Kidney tubule cell (primary cell): Measurements from ENCODE around the gene SNCAIP.
"Not testable (repeated sequence)": the region's sequence is repeated elsewhere in the genome, so short reads cannot be mapped to it uniquely, and the experiment has no call there.

Experiments used
- DNase-seq: peaks from one replicate; pipeline ENCODE4 v3.0.0-alpha.2; 2018; ENCODE audit warnings: low spot score

Gene SNCAIP

GRCh38 chr5:122315521-122315920, 3.5 kb downstream of the SNCAIP start:
- DNase-seq: peak; percentile 61

GRCh38 chr5:122316656-122317055, 4.6 kb downstream of the SNCAIP start:
- no peak for DNase-seq

- DNase-seq: no peak
These were observed 7.9 kb downstream of the SNCAIP start for GRCh38 chr5:122319897-122320296.

GRCh38 chr5:122321921-122322320, 9.9 kb downstream of the SNCAIP start:
- no peak for DNase-seq

- peak; percentile 8 for DNase-seq
These were observed 10.9 kb downstream of the SNCAIP start for GRCh38 chr5:122322801-122323548.

- no peak for DNase-seq
These were observed 11.7 kb downstream of the SNCAIP start for GRCh38 chr5:122323738-122324137.

GRCh38 chr5:122327110-122327509, 15.1 kb downstream of the SNCAIP start:
- DNase-seq: no peak

- no peak for DNase-seq
These were observed 18.8 kb downstream of the SNCAIP start for GRCh38 chr5:122330881-122331280.

- no peak for DNase-seq
These were observed 20.8 kb downstream of the SNCAIP start for GRCh38 chr5:122332599-122333555.

- DNase-seq: no peak
These were observed 21.5 kb downstream of the SNCAIP start for GRCh38 chr5:122333564-122333963.

- no peak for DNase-seq
These were observed 27.6 kb downstream of the SNCAIP start for GRCh38 chr5:122339591-122339990.

- DNase-seq: no peak
These were observed 29.1 kb downstream of the SNCAIP start for GRCh38 chr5:122341087-122341486.

GRCh38 chr5:122342256-122342655, 30.2 kb downstream of the SNCAIP start:
- DNase-seq: no peak

- DNase-seq: no peak
These were observed 35.0 kb downstream of the SNCAIP start for GRCh38 chr5:122346897-122347581.

- no peak for DNase-seq
These were observed 38.5 kb downstream of the SNCAIP start for GRCh38 chr5:122350496-122350895.

GRCh38 chr5:122351416-122352157, 39.5 kb downstream of the SNCAIP start:
- DNase-seq: no peak

- no peak for DNase-seq
These were observed 40.3 kb downstream of the SNCAIP start for GRCh38 chr5:122352331-122352730.

GRCh38 chr5:122353361-122353760, 41.3 kb downstream of the SNCAIP start:
- not testable (repeated sequence) for DNase-seq

- DNase-seq: no peak
These were observed 42.3 kb downstream of the SNCAIP start for GRCh38 chr5:122354293-122354692.

- no peak for DNase-seq
These were observed 43.3 kb downstream of the SNCAIP start for GRCh38 chr5:122355324-122355723.

- DNase-seq: no peak
These were observed 44.8 kb downstream of the SNCAIP start for GRCh38 chr5:122356855-122357254.
